AG04450 (cell line): ENCODE measurements around the gene TMEM234. TPM values are rescaled to one million over a fixed set of nuclear protein-coding genes. Genes with fewer than 3 reads are reported as not detected.

Source experiments
- CTCF ChIA-PET: fragments of 300-600, 350-600 bp; formaldehyde crosslinking; extraction: SDS; loops from one replicate; lab custom pipeline; 2022; ENCODE audit warnings: antibody characterized with exemption, inconsistent platforms; lab: Charles Lee
- POLR2A ChIA-PET: fragments of 350-600 bp; formaldehyde crosslinking; extraction: SDS; loops from one replicate; lab custom pipeline; 2021; ENCODE audit warnings: antibody characterized with exemption, inconsistent platforms; lab: Yijun Ruan, JAX
- DNase-seq: peaks from one replicate; pipeline ENCODE4 v3.0.0-alpha.2; 2011; ENCODE audit warnings: low read depth, low spot score
- H3K27ac ChIP-seq: one replicate; pipeline ENCODE4 v1.5.1; 2012; ENCODE audit warnings: low read depth, low read length, control low read depth
- H3K27me3 ChIP-seq: one replicate; pipeline ENCODE4 v1.6.0; 2012; ENCODE audit warnings: low read length; ENCODE audit not compliant: control insufficient read depth, insufficient read depth
- H3K4me3 ChIP-seq: 2 replicates; pipeline ENCODE4 v1.5.1; 2011; ENCODE audit warnings: mild to moderate bottlenecking, low read depth, low read length, control low read depth
- H3K9me3 ChIP-seq: 2 replicates; pipeline ENCODE4 v1.5.1; 2012; ENCODE audit warnings: low read length; ENCODE audit not compliant: control insufficient read depth, insufficient read depth
- polyA plus RNA-seq: library from polyadenylated mRNA; depleted of rRNA; stranded (reverse); fragments of >200 nt; gene quantifications from 2 replicates; pipeline ENCODE4 v1.2.3, GENCODE V29; 2011
- TF ChIP-seq, protein P1 (sequence below): IDR thresholded peaks from 2 replicates; pipeline ENCODE4 v1.5.1; 2011; ENCODE audit warnings: low read depth, low read length, control low read depth, inconsistent platforms

TMEM234 gene
- polyA plus RNA-seq, 1 experiment, result 17.3 TPM

DNA sequence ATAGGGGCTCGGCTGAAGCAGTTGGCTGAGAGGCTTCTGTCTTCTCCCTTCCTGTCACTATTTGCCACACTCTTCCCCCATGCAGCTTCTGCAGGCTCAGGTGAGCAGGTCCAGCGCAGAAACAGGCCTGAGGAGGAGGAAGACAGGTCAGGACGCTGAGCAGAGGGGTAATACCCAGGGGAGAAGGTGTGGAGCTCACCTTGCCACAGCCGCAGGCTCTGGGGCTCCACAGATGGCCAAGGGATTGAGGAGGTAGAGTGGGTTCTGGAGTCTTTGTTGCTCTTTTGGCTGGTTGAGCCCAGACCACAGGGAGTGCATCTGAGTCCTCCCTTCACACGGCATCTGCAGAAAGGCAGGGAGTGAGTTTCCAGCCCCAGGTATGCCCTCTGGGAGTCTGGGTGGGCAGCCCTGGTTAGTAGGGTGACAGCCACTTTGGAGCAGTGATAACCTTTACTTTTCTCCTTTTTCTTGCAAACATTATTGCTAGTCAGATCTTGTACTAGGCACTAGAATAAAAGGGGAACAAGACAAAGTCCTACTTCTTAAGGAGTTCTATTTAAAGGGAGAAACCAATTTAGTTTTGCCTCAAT lies 9.8 kb upstream of the TMEM234 start:
- ChIA-PET POLR2A (interaction anchor here (0.7 to 1.3 kb wide), 3 partner anchors 9 to 104 kb away, joined by 3 to 5 read pairs (median 3); partner anchors contain the start of gene MARCKSL1), CTCF (interaction anchor here (1.1 to 1.7 kb wide), 2 partner anchors 16 kb away, joined by 3 to 5 read pairs; no protein-coding TSS in a partner anchor)
- no peak overlapping the region for H3K4me3 ChIP-seq
- TF ChIP-seq, protein P1, sequence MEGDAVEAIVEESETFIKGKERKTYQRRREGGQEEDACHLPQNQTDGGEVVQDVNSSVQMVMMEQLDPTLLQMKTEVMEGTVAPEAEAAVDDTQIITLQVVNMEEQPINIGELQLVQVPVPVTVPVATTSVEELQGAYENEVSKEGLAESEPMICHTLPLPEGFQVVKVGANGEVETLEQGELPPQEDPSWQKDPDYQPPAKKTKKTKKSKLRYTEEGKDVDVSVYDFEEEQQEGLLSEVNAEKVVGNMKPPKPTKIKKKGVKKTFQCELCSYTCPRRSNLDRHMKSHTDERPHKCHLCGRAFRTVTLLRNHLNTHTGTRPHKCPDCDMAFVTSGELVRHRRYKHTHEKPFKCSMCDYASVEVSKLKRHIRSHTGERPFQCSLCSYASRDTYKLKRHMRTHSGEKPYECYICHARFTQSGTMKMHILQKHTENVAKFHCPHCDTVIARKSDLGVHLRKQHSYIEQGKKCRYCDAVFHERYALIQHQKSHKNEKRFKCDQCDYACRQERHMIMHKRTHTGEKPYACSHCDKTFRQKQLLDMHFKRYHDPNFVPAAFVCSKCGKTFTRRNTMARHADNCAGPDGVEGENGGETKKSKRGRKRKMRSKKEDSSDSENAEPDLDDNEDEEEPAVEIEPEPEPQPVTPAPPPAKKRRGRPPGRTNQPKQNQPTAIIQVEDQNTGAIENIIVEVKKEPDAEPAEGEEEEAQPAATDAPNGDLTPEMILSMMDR, result no peak
- no peak overlapping the region for H3K27ac ChIP-seq
- no peaks in the 10 kb centered on the region; the same call in 1 of the 2 replicates for H3K9me3 ChIP-seq
- no peaks in the 10 kb centered on the region for H3K27me3 ChIP-seq
- DNase-seq, result no peak

- no peaks in the 10 kb centered on the region for H3K9me3 ChIP-seq
- H3K27me3 ChIP-seq, result no peaks in the 10 kb centered on the region
- no peak for DNase-seq
- ChIA-PET CTCF (no interaction called here), POLR2A (interaction anchor here (0.6 kb wide), 1 partner anchor 17 kb away, joined by 3 read pairs; no protein-coding TSS in a partner anchor)
- no peak overlapping the region for H3K27ac ChIP-seq
- no peak overlapping the region for H3K4me3 ChIP-seq
- TF ChIP-seq, protein P1, result no peak
These were observed 6.6 kb upstream of the TMEM234 start for GRCh38 chr1:32228771-32229170.

GRCh38 chr1:32224285-32224684 lies 2.1 kb upstream of the TMEM234 start:
- TF ChIP-seq, protein P1, result no peak
- POLR2A ChIA-PET, result no interaction called here

GRCh38 chr1:32223683-32224082 lies 1.5 kb upstream of the TMEM234 start:
- no peak for DNase-seq
- no peaks in the 10 kb centered on the region for H3K9me3 ChIP-seq
- no peaks in the 10 kb centered on the region for H3K27me3 ChIP-seq
- CTCF ChIA-PET, result interaction anchor here (0.6 kb wide), 1 partner anchor 139 kb away, joined by 9 read pairs; the partner anchor contains the start of gene TSSK3
- TF ChIP-seq, protein P1, result 0 out of 2 replicates have a peak, but pooled peaks have one; percentile 9
- POLR2A ChIA-PET, result no interaction called here
- H3K4me3 ChIP-seq, result no peak overlapping the region
- H3K27ac ChIP-seq, result peak overlapping the region; percentile 11

More at GRCh38 chr1:32224285-32224684, 2.1 kb upstream of the TMEM234 start:
- H3K9me3 ChIP-seq, result no peaks in the 10 kb centered on the region
- no peak overlapping the region for H3K4me3 ChIP-seq
- H3K27ac ChIP-seq, result no peak overlapping the region
- DNase-seq, result no peak
- CTCF ChIA-PET, result no interaction called here
- H3K27me3 ChIP-seq, result no peaks in the 10 kb centered on the region

DNA sequence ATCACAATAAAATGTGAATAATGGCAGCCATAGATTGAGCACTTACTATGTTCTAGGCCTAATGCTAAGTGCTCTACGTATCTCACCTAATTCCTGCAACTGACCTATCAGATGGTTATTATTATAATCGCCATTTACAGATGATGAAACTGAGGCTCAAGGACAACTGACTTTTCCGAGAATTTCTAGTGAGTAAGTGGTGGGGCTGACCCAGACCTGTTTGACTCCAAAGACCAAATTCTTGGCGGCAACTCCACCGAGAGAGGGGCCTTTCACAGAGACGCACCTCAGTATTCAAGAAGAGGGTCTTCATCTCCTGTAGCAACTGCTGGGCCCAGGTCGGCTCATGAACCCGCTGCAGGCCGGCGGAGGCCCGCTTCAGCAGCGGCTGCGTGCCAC lies 573 bp downstream of the TMEM234 start:
- TF ChIP-seq, protein P1, result no peak
- H3K4me3 ChIP-seq, result peak overlapping the region; percentile 74
- POLR2A ChIA-PET, result interaction anchor here (1.1 kb wide), 1 partner anchor 130 kb away, joined by 3 read pairs; no protein-coding TSS in a partner anchor
- H3K27me3 ChIP-seq, result no peaks in the 10 kb centered on the region
- H3K27ac ChIP-seq, result no peak overlapping the region
- no peak for DNase-seq
- no peaks in the 10 kb centered on the region for H3K9me3 ChIP-seq
- CTCF ChIA-PET, result no interaction called here
